ENCODE results near the gene PSMD4.

The PSMD4 gene

DNA sequence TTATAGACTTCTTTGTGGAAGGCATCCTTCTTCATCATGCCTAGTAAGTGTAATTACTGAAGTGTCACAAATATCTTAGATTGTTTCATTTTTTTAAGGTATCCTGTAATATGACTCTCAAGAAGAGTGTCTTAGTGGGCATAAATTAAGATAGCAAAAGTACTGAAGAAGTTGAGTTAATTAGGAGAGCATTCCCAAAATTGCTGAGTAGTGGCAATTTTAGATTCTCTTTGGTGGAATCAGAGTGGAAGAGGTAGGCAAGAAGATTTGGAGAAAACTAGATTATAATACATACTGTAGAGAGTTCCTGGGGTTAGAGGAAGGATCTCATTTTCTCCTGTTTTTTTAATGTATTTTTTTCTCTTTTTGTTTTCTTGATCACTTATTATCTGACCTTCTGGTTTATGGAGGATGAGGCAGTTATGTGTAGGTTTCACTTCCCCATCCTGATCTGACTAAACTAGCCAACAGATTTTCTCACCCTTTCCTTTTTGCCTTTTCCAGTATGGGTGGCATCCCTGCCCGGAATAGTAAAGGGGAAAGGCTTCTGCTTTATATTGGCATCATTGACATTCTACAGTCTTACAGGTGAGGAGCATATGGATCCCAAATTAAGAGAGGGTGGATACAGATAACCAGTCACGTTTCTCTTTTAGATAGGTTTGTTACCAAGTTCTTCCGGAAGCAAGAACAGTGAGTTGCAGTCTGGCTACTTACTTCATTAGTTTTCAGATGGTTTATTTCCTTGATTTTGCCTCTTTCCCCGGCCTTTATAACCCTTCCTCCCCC is 16.7 kb upstream of the PSMD4 start:
- H3K27me3 ChIP-seq, result no peaks in the 10 kb centered on the region
- H3K4me2 ChIP-seq, result peak overlapping the region in 9 of 11 experiments; percentile 0 to 47 (median 40); a peak in 15 of 22 replicates
- no peaks in the 10 kb centered on the region for H3K9me3 ChIP-seq (replicated peaks in 1 of 11)
- H3K9ac ChIP-seq, result no peak overlapping the region
- peaks cover 99 to 100% (median 100%) of the 10 kb centered on the region in 11 experiments for H3K36me3 ChIP-seq
- peaks cover 0 to 57% (median 8%) of the 10 kb centered on the region in 11 experiments; a peak in 9 of 22 replicates for H4K20me1 ChIP-seq
- H3K27ac ChIP-seq, result peak overlapping the region in 4 of 11 experiments; percentile 7 to 38 (median 13); a peak in 5 of 22 replicates
- H3K4me3 ChIP-seq, result no peak overlapping the region
- H3K4me1 ChIP-seq, result peaks cover 10 to 22% (median 17%) of the 10 kb centered on the region in 10 experiments; a peak in 19 of 20 replicates
- no peak for TF ChIP-seq Cebpa-rat (IDR thresholded peaks at IDR 0.05)

DNA sequence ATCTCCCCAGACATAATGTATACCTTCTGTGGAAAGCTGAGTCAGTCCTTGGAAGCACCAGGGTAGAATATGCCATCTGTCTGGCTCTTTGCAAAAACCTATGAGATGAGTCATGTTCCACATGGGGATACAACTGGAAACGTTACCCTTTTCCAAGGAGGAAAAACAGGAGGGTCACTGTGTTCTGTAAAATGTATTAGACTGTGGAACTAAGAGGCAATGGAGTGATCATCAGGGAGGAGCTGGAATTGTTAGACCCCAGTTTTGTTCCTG is 16.1 kb upstream of the PSMD4 start:
- Histone ChIP-seq H3K9ac (no peak overlapping the region), H3K4me2 (peak overlapping the region in 2 of 11 experiments; percentile 41 to 43; a peak in 3 of 22 replicates), H3K9me3 (replicated peaks in 1 of 11) (no peaks in the 10 kb centered on the region), H4K20me1 (peaks cover 0 to 58% (median 8%) of the 10 kb centered on the region in 11 experiments; a peak in 9 of 22 replicates), H3K4me1 (peaks cover 10 to 22% (median 17%) of the 10 kb centered on the region in 10 experiments; a peak in 19 of 20 replicates), H3K36me3 (peaks cover 99 to 100% (median 100%) of the 10 kb centered on the region in 11 experiments), H3K4me3 (no peak overlapping the region), H3K27ac (peak overlapping the region in 3 of 11 experiments; percentile 7 to 38 (median 10); a peak in 4 of 22 replicates), H3K27me3 (no peaks in the 10 kb centered on the region)
- no peak for TF ChIP-seq Cebpa-rat (IDR thresholded peaks at IDR 0.05)

DNA sequence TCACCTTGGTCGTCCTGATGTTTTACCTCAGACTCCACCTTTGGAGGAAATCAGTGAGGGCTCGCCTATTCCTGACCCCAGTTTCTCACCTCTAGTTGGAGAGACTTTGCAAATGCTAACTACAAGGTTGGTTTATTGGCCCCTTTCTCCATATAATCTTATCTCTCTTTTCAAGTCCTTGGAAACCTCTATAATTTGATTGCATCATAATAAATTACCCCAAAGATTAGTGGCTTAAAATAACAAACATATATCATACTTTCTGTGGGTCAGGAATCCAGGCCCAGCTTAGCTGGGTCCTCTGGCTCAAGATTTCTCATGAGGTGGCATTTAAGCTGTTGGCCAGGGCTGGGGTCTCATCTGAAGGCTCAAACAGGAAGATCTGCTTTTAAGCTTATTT is 12.1 kb upstream of the PSMD4 start:
- peak in 1 of 11 experiments; percentile 48; a peak in 2 of 22 replicates for TF ChIP-seq Cebpa-rat (IDR thresholded peaks at IDR 0.05)
- Histone ChIP-seq H4K20me1 (peaks cover 0 to 48% (median 5%) of the 10 kb centered on the region in 11 experiments; a peak in 9 of 22 replicates), H3K9me3 (replicated peaks in 1 of 11) (no peaks in the 10 kb centered on the region), H3K9ac (no peak overlapping the region), H3K36me3 (peaks cover 99 to 100% (median 100%) of the 10 kb centered on the region in 11 experiments), H3K4me2 (no peak overlapping the region), H3K4me1 (peaks cover 4 to 13% (median 9%) of the 10 kb centered on the region in 10 experiments; a peak in 19 of 20 replicates), H3K27ac (no peak overlapping the region), H3K27me3 (no peaks in the 10 kb centered on the region), H3K4me3 (no peak overlapping the region)

- no peak overlapping the region for H3K4me2 ChIP-seq
- peaks cover 0 to 37% (median 0%) of the 10 kb centered on the region in 11 experiments; a peak in 7 of 22 replicates for H4K20me1 ChIP-seq
- no peak overlapping the region for H3K27ac ChIP-seq
- no peak for TF ChIP-seq Cebpa-rat (IDR thresholded peaks at IDR 0.05)
- H3K4me1 ChIP-seq, result peaks cover 0 to under 1% (median 0%) of the 10 kb centered on the region in 10 experiments; a peak in 1 of 20 replicates
- H3K9me3 ChIP-seq (replicated peaks in 1 of 11), result no peaks in the 10 kb centered on the region
- H3K27me3 ChIP-seq, result no peaks in the 10 kb centered on the region
- no peak overlapping the region for H3K4me3 ChIP-seq
- H3K9ac ChIP-seq, result no peak overlapping the region
- peaks cover 99 to 100% (median 100%) of the 10 kb centered on the region in 11 experiments for H3K36me3 ChIP-seq
Measured at GRCh38 chr1:151243683-151244216, 10.8 kb upstream of the PSMD4 start.

DNA sequence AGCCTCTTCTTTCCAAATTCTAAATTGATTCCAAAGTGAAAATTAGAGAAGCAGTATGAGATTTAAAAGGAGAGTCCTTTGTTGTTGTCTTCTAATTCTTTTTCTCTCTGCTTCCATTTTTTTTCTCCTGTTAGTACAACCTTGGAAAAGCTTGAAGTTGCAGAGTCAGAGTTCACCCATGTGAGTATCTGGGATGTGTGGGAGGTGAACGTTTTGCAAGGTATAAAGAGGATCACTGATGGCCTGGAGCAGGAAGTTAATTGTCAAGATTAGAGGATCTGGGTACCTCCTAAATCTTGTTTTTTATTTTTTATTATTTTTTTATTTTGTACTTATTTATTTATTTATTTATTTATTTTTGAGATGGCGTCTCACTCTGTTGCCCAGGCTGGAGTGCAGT is 7.7 kb upstream of the PSMD4 start:
- no peak for TF ChIP-seq Cebpa-rat (IDR thresholded peaks at IDR 0.05)
- H3K9me3 ChIP-seq (replicated peaks in 1 of 11), result no peaks in the 10 kb centered on the region
- no peak overlapping the region for H3K4me2 ChIP-seq
- H3K27ac ChIP-seq, result no peak overlapping the region
- no peak overlapping the region for H3K4me3 ChIP-seq
- H3K36me3 ChIP-seq, result peaks cover 90 to 93% (median 91%) of the 10 kb centered on the region in 11 experiments
- no peaks in the 10 kb centered on the region for H3K4me1 ChIP-seq
- no peaks in the 10 kb centered on the region for H3K27me3 ChIP-seq
- no peak overlapping the region for H3K9ac ChIP-seq
- H4K20me1 ChIP-seq, result peaks cover 0 to 23% (median 0%) of the 10 kb centered on the region in 11 experiments; a peak in 6 of 22 replicates

DNA sequence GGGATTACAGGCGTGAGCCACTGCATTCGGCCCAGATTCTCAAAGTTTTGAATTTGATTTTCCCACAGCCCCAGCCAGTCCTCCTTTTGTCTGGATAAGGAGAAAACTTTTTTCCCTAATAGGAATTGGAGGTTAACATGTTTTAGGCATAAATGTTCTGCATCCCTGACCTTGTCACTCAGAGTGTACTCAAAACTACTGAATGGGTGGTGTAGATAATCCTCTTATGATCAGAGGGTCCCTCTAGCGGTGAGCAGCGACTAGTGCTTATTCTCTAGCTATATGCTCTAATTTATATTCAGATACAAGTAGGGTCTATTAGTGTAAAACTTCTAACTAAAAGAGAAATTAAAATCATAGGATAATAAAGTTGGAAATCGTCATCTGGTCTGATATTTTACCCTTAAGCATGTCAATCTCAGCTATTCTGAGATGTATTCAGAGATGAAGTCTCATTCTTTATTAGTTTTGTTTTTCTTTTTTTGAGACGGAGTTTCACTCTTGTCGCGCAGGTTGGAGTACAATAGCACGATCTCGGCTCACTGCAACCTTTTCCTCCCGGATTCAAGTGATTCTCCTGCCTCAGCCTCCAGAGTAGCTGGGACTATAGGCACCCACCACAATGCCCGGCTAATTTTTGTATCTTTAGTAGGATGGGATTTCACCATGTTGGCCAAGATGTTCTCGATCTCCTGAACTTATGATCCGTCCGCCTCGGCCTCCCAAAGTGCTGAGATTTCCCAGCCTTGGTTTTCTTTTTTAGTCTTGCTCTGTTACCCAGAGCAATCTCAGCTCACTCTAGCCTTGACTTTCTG is 2.7 kb upstream of the PSMD4 start:
- Histone ChIP-seq H4K20me1 (peaks cover 0 to 5% (median 0%) of the 10 kb centered on the region in 11 experiments; a peak in 5 of 22 replicates), H3K9me3 (replicated peaks in 1 of 11) (no peaks in the 10 kb centered on the region), H3K4me2 (no peak overlapping the region), H3K27me3 (no peaks in the 10 kb centered on the region), H3K36me3 (peaks cover 39 to 46% (median 41%) of the 10 kb centered on the region in 11 experiments), H3K4me1 (peaks cover 10 to 23% (median 15%) of the 10 kb centered on the region in 10 experiments), H3K27ac (no peak overlapping the region), H3K4me3 (no peak overlapping the region), H3K9ac (0 out of 22 replicates have a peak overlapping the region, but pooled peaks of 1 of the 11 experiments have one; percentile 1)
- no peak for TF ChIP-seq Cebpa-rat (IDR thresholded peaks at IDR 0.05)

GRCh38 chr1:151255381-151255780 is 847 bp downstream of the PSMD4 start:
- Histone ChIP-seq H3K4me2 (peak overlapping the region; percentile 77 to 97 (median 91)), H3K36me3 (peaks cover 5 to 43% (median 23%) of the 10 kb centered on the region in 11 experiments; a peak in 19 of 22 replicates), H4K20me1 (peaks cover 0 to 40% (median 28%) of the 10 kb centered on the region in 11 experiments; a peak in 14 of 22 replicates), H3K4me3 (peak overlapping the region; percentile 68 to 92 (median 82)), H3K4me1 (peaks cover 10 to 27% (median 16%) of the 10 kb centered on the region in 10 experiments), H3K27ac (peak overlapping the region; percentile 79 to 96 (median 94)), H3K27me3 (no peaks in the 10 kb centered on the region), H3K9me3 (replicated peaks in 1 of 11) (no peaks in the 10 kb centered on the region), H3K9ac (peak overlapping the region; percentile 90 to 98 (median 94))
- TF ChIP-seq Cebpa-rat (IDR thresholded peaks at IDR 0.05), result no peak

DNA sequence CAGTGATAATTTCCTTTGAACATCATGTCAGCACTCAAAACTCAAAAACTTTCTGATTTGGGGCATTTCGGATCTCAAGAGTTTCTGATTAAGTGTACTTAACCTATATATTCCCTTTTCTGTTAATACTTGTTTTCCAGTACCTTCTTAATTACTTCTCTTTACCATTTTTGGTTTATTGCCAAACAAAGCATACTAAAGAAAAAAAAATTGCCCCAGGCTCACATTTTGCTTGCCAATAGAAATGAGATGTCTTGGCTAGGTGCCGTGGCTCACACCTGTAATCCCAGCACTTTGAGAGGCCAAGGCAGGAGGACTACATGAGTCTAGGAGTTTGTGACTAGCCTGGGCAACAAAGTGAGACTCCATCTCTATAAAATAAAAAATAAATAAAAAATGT is 4.8 kb downstream of the PSMD4 start:
- Histone ChIP-seq H3K4me3 (no peak overlapping the region), H3K4me2 (no peak overlapping the region), H3K27me3 (no peaks in the 10 kb centered on the region), H3K27ac (no peak overlapping the region), H4K20me1 (peaks cover 0 to 74% (median 47%) of the 10 kb centered on the region in 11 experiments; a peak in 14 of 22 replicates), H3K4me1 (peaks cover 9 to 38% (median 20%) of the 10 kb centered on the region in 10 experiments), H3K9me3 (replicated peaks in 1 of 11) (no peaks in the 10 kb centered on the region), H3K9ac (no peak overlapping the region), H3K36me3 (peaks cover 30 to 76% (median 50%) of the 10 kb centered on the region in 11 experiments)
- no peak for TF ChIP-seq Cebpa-rat (IDR thresholded peaks at IDR 0.05)
